Measurements from ENCODE around the gene DLL1. TPM values are rescaled to one million over a fixed set of nuclear protein-coding genes. Genes with fewer than 3 reads are reported as not detected.

DLL1 gene
- total RNA-seq, 4 donors from 2014 or later: 7.3 to 16.6 (median 12.4) TPM

DNA sequence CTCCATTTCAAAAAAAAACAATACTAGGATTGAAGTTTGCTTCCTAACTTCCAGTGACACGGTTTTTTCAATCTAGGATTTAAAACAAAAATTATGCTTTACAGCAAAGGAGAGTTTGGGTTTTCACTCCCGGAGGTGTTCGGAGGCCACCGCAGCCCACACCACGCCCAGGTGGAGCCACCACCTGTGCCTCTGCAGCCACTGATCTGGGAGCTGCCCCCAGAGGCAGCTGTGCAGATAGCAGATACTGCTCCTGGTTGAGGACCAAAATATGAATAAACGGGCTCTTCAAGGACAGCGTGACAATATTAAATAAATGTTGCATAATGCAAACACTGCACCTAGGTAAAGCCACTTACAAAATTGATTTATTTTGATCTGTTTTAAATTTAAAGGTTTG, 30.2 kb downstream of the DLL1 start:
- ATAC-seq (ENCODE audit: low FRiP score) (no peak), DNase-seq (ENCODE audit: low spot score) (no peak)

DNA sequence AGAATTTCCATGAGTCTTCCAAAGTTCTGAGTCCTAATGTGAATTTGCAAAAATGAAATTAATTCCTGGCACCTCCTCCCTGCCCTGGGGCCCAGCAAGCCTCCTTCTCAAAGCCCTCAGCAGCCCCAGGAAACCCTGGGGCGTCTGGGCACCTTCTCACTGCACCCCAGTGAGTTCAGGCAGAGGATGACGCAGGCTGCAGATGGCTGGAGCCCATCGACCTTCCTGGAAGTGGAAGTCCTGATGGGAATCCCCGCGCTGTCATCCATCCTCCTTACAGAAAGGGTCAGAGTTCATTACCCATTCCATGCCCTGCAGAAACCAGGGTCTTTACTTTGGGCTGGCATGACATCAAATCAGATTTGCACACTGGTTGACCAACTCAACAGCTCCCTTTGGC, 31.6 kb downstream of the DLL1 start:
- no peak for DNase-seq (ENCODE audit: low spot score)
- ATAC-seq (ENCODE audit: low FRiP score): no peak
- TF ChIP-seq CTCF (IDR thresholded peaks at IDR 0.05): no peak

More for the DNA sequence above, 30.2 kb downstream of the DLL1 start:
- TF ChIP-seq CTCF (IDR thresholded peaks at IDR 0.05): no peak

GRCh38 chr6:170258407-170258806, 32.5 kb downstream of the DLL1 start:
- no peak for ATAC-seq (ENCODE audit: low FRiP score)
- TF ChIP-seq CTCF (IDR thresholded peaks at IDR 0.05): no peak
- DNase-seq (ENCODE audit: low spot score): no peak

DNA sequence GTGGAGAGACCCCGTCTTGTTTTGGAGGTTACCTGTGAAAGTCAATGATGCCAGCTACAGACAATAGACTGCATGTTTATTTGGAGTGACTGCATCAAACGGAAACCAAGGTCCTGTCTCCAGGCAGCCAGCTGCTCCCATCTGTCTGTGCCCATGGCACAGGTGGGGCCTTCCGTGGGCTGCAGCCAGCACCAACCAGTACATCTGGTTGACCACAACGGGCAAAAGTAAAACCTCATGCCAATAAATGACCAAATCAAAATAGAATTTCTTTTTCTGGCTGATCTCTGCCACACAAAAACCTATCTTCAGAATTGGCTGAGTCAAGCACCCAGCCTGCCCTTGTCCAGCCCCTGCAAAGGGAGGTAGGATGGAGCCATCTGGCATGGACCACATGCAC, 33.5 kb downstream of the DLL1 start:
- TF ChIP-seq CTCF (IDR thresholded peaks at IDR 0.05): no peak
- DNase-seq (ENCODE audit: low spot score) (no peak), ATAC-seq (ENCODE audit: low FRiP score) (no peak)

DNA sequence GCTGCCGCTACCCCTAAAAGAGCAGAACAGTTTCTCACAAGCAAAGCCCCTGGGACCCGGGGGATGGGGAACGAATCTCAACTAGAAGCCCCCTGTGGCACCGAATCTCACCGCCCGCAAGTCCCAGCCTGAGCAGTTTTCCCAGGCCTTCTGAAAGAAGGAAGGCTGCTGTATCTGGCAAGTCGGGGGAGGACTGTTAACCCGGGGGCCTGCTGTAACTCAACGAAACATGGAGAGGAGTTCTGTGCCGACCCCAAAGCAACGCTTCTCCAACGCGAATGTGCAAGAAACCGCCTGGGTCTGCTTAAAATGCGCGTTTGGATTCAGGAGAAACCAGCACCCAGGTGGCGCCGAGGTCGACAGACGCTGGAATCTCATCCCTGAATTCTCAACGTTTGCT, 34.2 kb downstream of the DLL1 start:
- ATAC-seq (ENCODE audit: low FRiP score) (no peak), DNase-seq (ENCODE audit: low spot score) (no peak)
- no peak for TF ChIP-seq CTCF (IDR thresholded peaks at IDR 0.05)

GRCh38 chr6:170255426-170256125, 35.3 kb downstream of the DLL1 start:
- DNase-seq (ENCODE audit: low spot score) (no peak), ATAC-seq (ENCODE audit: low FRiP score) (no peak)
- TF ChIP-seq CTCF (IDR thresholded peaks at IDR 0.05): no peak
